ENCODE data around the gene PARP16.

PARP16 gene

GRCh38 chr15:65287520-65287855 is 805 bp upstream of the PARP16 start:
- no peak for TF ChIP-seq CTCF (IDR thresholded peaks at IDR 0.05; ENCODE audit: low read depth, low read length)
- no peak overlapping the region for H3K4me3 ChIP-seq (ENCODE audit: low read depth, low read length)

- TF ChIP-seq CTCF (IDR thresholded peaks at IDR 0.05; ENCODE audit: low read depth, low read length), result no peak
- H3K4me3 ChIP-seq (ENCODE audit: low read depth, low read length), result peak overlapping the region; percentile 63
These were observed 497 bp downstream of the PARP16 start for GRCh38 chr15:65286069-65286703.

GRCh38 chr15:65285291-65286068 is 1.2 kb downstream of the PARP16 start:
- no peak for TF ChIP-seq CTCF (IDR thresholded peaks at IDR 0.05; ENCODE audit: low read depth, low read length)
- peak overlapping the region; percentile 63 for H3K4me3 ChIP-seq (ENCODE audit: low read depth, low read length)

- no peak for TF ChIP-seq CTCF (IDR thresholded peaks at IDR 0.05; ENCODE audit: low read depth, low read length)
- no peak overlapping the region for H3K4me3 ChIP-seq (ENCODE audit: low read depth, low read length)
These were observed 8.2 kb downstream of the PARP16 start for GRCh38 chr15:65278480-65278879.

- TF ChIP-seq CTCF (IDR thresholded peaks at IDR 0.05; ENCODE audit: low read depth, low read length), result no peak
- no peak overlapping the region for H3K4me3 ChIP-seq (ENCODE audit: low read depth, low read length)
These were observed 9.7 kb downstream of the PARP16 start for GRCh38 chr15:65277015-65277414.

GRCh38 chr15:65275728-65276126 is 11.0 kb downstream of the PARP16 start:
- no peak for TF ChIP-seq CTCF (IDR thresholded peaks at IDR 0.05; ENCODE audit: low read depth, low read length)
- H3K4me3 ChIP-seq (ENCODE audit: low read depth, low read length), result no peak overlapping the region

- TF ChIP-seq CTCF (IDR thresholded peaks at IDR 0.05; ENCODE audit: low read depth, low read length), result no peak
- no peak overlapping the region for H3K4me3 ChIP-seq (ENCODE audit: low read depth, low read length)
These were observed 11.5 kb downstream of the PARP16 start for GRCh38 chr15:65275104-65275727.
